Measurements from ENCODE around the gene UBE2J2.

- no peak for TF ChIP-seq CTCF (conservative IDR thresholded peaks at IDR 0.05; ENCODE audit: low read depth in 2 of 2)
- TF ChIP-seq EZH2 (IDR thresholded peaks at IDR 0.05; ENCODE audit: low read depth, unreplicated experiment): no peak
- TF ChIP-seq CREB1 (CRISPR knock-in tag; IDR thresholded peaks at IDR 0.05; ENCODE audit: low read depth): no peak
- TF ChIP-seq JUNB (IDR thresholded peaks at IDR 0.05; ENCODE audit: unreplicated experiment): no peak
- TF ChIP-seq POLR2AphosphoS5 (IDR thresholded peaks at IDR 0.05; ENCODE audit: low read depth): no peak
Measured at GRCh38 chr1:1318777-1319645, 45.4 kb upstream of the UBE2J2 start.

All from GM23338 (cell line).